Measurements from ENCODE around the gene USP24. TPM values are rescaled to one million over a fixed set of nuclear protein-coding genes. Genes with fewer than 3 reads are reported as not detected.

The USP24 gene
- total RNA-seq, 1 donor from 2014 or later: 50.5 TPM

DNA sequence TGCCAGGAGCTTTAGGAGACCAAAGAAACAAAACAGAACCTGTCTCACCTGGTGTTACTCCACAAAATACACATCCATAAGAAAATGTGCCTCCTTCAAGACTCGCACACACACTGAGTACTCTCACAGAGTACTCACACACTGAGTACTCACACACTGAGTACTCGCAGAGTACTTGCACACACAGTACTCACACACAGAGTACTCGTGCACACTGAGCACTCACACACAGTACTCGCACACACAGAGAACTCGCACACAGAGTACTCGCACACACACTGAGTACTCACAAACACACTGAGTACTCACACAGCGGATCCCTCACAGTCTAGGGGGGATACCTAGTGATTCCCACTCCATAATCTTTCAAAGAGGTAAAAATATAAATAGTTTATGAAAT is 135.5 kb downstream of the USP24 start:
- DNase-seq (ENCODE audit: low spot score): no peak
- H3K79me2 ChIP-seq (ENCODE audit: low read depth): no peaks in the 10 kb centered on the region
- no peak overlapping the region for H3K9ac ChIP-seq
- no peaks in the 10 kb centered on the region for H3K27me3 ChIP-seq
- no peak overlapping the region for H3K4me3 ChIP-seq
- Mint-ChIP-seq H3K36me3 (peaks cover 18% of the 10 kb centered on the region), H3K27ac (no peak overlapping the region), H3K4me1 (no peaks in the 10 kb centered on the region), H3K4me3 (no peak overlapping the region), H3K27me3 (ENCODE audit: insufficient read depth, low read depth) (no peaks in the 10 kb centered on the region), H3K9me3 (no peaks in the 10 kb centered on the region)
- no peaks in the 10 kb centered on the region for H3F3A ChIP-seq (ENCODE audit: low read depth)
- TF ChIP-seq, protein P1, sequence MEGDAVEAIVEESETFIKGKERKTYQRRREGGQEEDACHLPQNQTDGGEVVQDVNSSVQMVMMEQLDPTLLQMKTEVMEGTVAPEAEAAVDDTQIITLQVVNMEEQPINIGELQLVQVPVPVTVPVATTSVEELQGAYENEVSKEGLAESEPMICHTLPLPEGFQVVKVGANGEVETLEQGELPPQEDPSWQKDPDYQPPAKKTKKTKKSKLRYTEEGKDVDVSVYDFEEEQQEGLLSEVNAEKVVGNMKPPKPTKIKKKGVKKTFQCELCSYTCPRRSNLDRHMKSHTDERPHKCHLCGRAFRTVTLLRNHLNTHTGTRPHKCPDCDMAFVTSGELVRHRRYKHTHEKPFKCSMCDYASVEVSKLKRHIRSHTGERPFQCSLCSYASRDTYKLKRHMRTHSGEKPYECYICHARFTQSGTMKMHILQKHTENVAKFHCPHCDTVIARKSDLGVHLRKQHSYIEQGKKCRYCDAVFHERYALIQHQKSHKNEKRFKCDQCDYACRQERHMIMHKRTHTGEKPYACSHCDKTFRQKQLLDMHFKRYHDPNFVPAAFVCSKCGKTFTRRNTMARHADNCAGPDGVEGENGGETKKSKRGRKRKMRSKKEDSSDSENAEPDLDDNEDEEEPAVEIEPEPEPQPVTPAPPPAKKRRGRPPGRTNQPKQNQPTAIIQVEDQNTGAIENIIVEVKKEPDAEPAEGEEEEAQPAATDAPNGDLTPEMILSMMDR (IDR thresholded peaks at IDR 0.05): no peak
- TF ChIP-seq EZH2 (IDR thresholded peaks at IDR 0.05) (no peak), EZH2phosphoT487 (IDR thresholded peaks at IDR 0.05) (no peak)
- no peaks in the 10 kb centered on the region for H3K9me3 ChIP-seq (ENCODE audit: low read depth)
- H4K20me1 ChIP-seq (ENCODE audit: low read depth): no peaks in the 10 kb centered on the region
- no peak overlapping the region for H3K4me2 ChIP-seq
- H3K27ac ChIP-seq: no peak overlapping the region
- no peaks in the 10 kb centered on the region for H3K4me1 ChIP-seq
- H2AFZ ChIP-seq (replicated peaks): no peak overlapping the region
- H3K36me3 ChIP-seq: peaks cover 22% of the 10 kb centered on the region

DNA sequence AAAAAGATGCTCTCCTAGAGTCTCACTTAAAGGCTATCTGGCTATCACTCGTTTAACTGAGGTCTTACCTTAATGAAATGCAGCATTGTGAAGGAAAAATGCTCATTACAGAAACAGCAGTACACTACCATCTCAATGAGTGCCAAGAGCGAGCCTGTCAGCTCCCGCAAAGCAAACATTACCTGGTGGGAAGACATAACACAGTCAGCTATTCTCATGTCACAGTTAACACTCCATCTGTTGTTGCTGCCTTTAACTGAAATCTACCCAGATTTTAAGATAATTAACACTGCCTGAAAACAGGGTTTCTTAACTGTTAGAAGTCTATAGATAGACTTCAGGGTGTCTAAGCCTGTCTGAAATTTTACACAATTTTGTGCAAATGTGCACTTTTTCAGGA is 136.7 kb downstream of the USP24 start:
- H3K4me1 ChIP-seq: no peaks in the 10 kb centered on the region
- no peak overlapping the region for H3K4me2 ChIP-seq
- no peaks in the 10 kb centered on the region for H3K27me3 ChIP-seq
- H2AFZ ChIP-seq (replicated peaks): no peak overlapping the region
- H3K4me1 Mint-ChIP-seq: no peaks in the 10 kb centered on the region
- TF ChIP-seq EZH2 (IDR thresholded peaks at IDR 0.05): no peak
- no peak for TF ChIP-seq EZH2phosphoT487 (IDR thresholded peaks at IDR 0.05)
- TF ChIP-seq, protein P1 (IDR thresholded peaks at IDR 0.05): no peak
- H4K20me1 ChIP-seq (ENCODE audit: low read depth): no peaks in the 10 kb centered on the region
- peaks cover 20% of the 10 kb centered on the region for H3K36me3 ChIP-seq
- H3K27ac Mint-ChIP-seq: no peak overlapping the region
- H3K9me3 ChIP-seq (ENCODE audit: low read depth): no peaks in the 10 kb centered on the region
- no peaks in the 10 kb centered on the region for H3K9me3 Mint-ChIP-seq
- H3K27me3 Mint-ChIP-seq (ENCODE audit: insufficient read depth, low read depth): no peaks in the 10 kb centered on the region
- no peak for DNase-seq (ENCODE audit: low spot score)
- H3K4me3 Mint-ChIP-seq: no peak overlapping the region
- H3K27ac ChIP-seq: no peak overlapping the region
- H3K9ac ChIP-seq: no peak overlapping the region
- peaks cover 19% of the 10 kb centered on the region for H3K36me3 Mint-ChIP-seq
- H3F3A ChIP-seq (ENCODE audit: low read depth): no peaks in the 10 kb centered on the region
- no peak overlapping the region for H3K4me3 ChIP-seq
- no peaks in the 10 kb centered on the region for H3K79me2 ChIP-seq (ENCODE audit: low read depth)

DNA sequence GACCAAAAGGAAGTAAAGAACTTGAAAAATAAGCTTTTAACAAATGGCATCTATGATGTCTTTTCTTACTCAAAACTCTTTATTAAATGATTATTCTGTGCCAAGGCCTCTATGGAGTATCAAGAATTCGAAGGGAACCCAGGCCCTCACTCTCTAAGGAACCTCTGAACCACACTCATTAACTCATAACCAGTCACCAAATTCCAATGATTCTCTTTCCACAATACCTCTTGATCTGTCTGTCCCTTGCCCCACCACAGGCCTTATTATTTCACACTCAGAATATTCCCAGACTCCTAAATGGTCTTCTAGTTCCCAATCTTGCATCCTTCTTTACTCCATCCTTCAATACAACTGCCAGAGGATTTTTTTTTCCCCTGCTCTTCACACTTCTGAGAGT is 138.8 kb downstream of the USP24 start:
- Histone ChIP-seq H3K4me1 (no peaks in the 10 kb centered on the region), H2AFZ (replicated peaks) (no peak overlapping the region), H3F3A (ENCODE audit: low read depth) (peaks cover 18% of the 10 kb centered on the region), H3K9me3 (ENCODE audit: low read depth) (no peaks in the 10 kb centered on the region), H3K9ac (no peak overlapping the region), H3K79me2 (ENCODE audit: low read depth) (no peaks in the 10 kb centered on the region), H3K36me3 (peaks cover 25% of the 10 kb centered on the region), H4K20me1 (ENCODE audit: low read depth) (no peaks in the 10 kb centered on the region), H3K27me3 (no peaks in the 10 kb centered on the region), H3K4me3 (no peak overlapping the region), H3K4me2 (no peak overlapping the region), H3K27ac (no peak overlapping the region)
- Mint-ChIP-seq H3K9me3 (no peaks in the 10 kb centered on the region), H3K27ac (no peak overlapping the region), H3K27me3 (ENCODE audit: insufficient read depth, low read depth) (no peaks in the 10 kb centered on the region), H3K36me3 (peaks cover 28% of the 10 kb centered on the region), H3K4me1 (no peaks in the 10 kb centered on the region), H3K4me3 (no peak overlapping the region)
- DNase-seq (ENCODE audit: low spot score): no peak
- TF ChIP-seq EZH2 (IDR thresholded peaks at IDR 0.05) (no peak), EZH2phosphoT487 (IDR thresholded peaks at IDR 0.05) (no peak)
- TF ChIP-seq, protein P1 (IDR thresholded peaks at IDR 0.05): no peak
